Subcutaneous abdominal adipose tissue (tissue), 5 donors: ENCODE results near the gene DCPS.

Experiments used
- H3K27ac ChIP-seq: one replicate; pipeline ENCODE4 v1.7.0; 2013; ENCODE audit warnings: low read depth, mild to moderate bottlenecking, inconsistent platforms, low read length, moderate library complexity
- H3K27me3 ChIP-seq, 5 donors: one replicate each; pipeline ENCODE4 v1.7.0; 2013; ENCODE audit warnings: low read length in 5 of 5, inconsistent platforms in 1 of 5; ENCODE audit not compliant: control insufficient read depth in 5 of 5, insufficient read depth in 4 of 5
- H3K36me3 ChIP-seq, 5 donors: one replicate each; pipeline ENCODE4 v1.7.0; 2013; ENCODE audit warnings: low read length in 5 of 5; ENCODE audit not compliant: control insufficient read depth in 5 of 5, insufficient read depth in 5 of 5
- H3K4me1 ChIP-seq, 5 donors: one replicate each; pipeline ENCODE4 v1.7.0; 2013; ENCODE audit warnings: low read length in 5 of 5, mild to moderate bottlenecking in 3 of 5, moderate library complexity in 1 of 5; ENCODE audit not compliant: control insufficient read depth in 5 of 5, insufficient read depth in 5 of 5
- H3K4me3 ChIP-seq, 5 donors: one replicate each; pipeline ENCODE4 v1.7.0; 2013; ENCODE audit warnings: low read length in 5 of 5, low read depth in 1 of 5
- H3K9ac ChIP-seq, 5 donors: one replicate each; pipeline ENCODE4 v1.7.0; 2013; ENCODE audit warnings: low read length in 5 of 5, mild to moderate bottlenecking in 4 of 5, moderate library complexity in 3 of 5
- H3K9me3 ChIP-seq, 5 donors: one replicate each; pipeline ENCODE4 v1.7.0; 2013; ENCODE audit warnings: low read length in 5 of 5; ENCODE audit not compliant: control insufficient read depth in 5 of 5
- donor health status: healthy.
- donor health status: healthy.
- donor health status: healthy.
- donor health status: healthy.
- donor health status: healthy.

Gene DCPS

GRCh38 chr11:126319374-126319740 lies 15.5 kb downstream of the DCPS start:
- Histone ChIP-seq H3K36me3 (peaks cover 0 to 2% (median 0%) of the 10 kb centered on the region in 5 donors), H3K27ac (peak overlapping the region; percentile 82), H3K9me3 (no peaks in the 10 kb centered on the region), H3K27me3 (no peaks in the 10 kb centered on the region), H3K4me1 (peaks cover 12 to 27% (median 25%) of the 10 kb centered on the region in 5 donors), H3K9ac (peak overlapping the region in 2 of 5 donors; percentile 40 to 83), H3K4me3 (peak overlapping the region in 1 of 5 donors; percentile 7)

- H3K4me3 ChIP-seq, result no peak overlapping the region
- H3K9me3 ChIP-seq, result no peaks in the 10 kb centered on the region
- H3K9ac ChIP-seq, result no peak overlapping the region
- no peaks in the 10 kb centered on the region for H3K27me3 ChIP-seq
- peaks cover 8 to 18% (median 17%) of the 10 kb centered on the region in 5 donors for H3K4me1 ChIP-seq
- H3K27ac ChIP-seq, result no peak overlapping the region
- H3K36me3 ChIP-seq, result peaks cover 0 to 2% (median 0%) of the 10 kb centered on the region in 5 donors
These were observed 19.1 kb downstream of the DCPS start for GRCh38 chr11:126322996-126323395.

GRCh38 chr11:126327281-126328000 lies 23.6 kb downstream of the DCPS start:
- no peak overlapping the region for H3K9ac ChIP-seq
- H3K4me1 ChIP-seq, result peaks cover 4 to 14% (median 9%) of the 10 kb centered on the region in 5 donors
- no peaks in the 10 kb centered on the region for H3K9me3 ChIP-seq
- no peak overlapping the region for H3K27ac ChIP-seq
- no peaks in the 10 kb centered on the region for H3K27me3 ChIP-seq
- peaks cover 0 to 18% (median 5%) of the 10 kb centered on the region in 5 donors for H3K36me3 ChIP-seq
- H3K4me3 ChIP-seq, result no peak overlapping the region

GRCh38 chr11:126328001-126328390 lies 24.1 kb downstream of the DCPS start:
- Histone ChIP-seq H3K27ac (no peak overlapping the region), H3K36me3 (peaks cover 0 to 20% (median 5%) of the 10 kb centered on the region in 5 donors), H3K9ac (no peak overlapping the region), H3K4me3 (no peak overlapping the region), H3K4me1 (peaks cover 4 to 16% (median 12%) of the 10 kb centered on the region in 5 donors), H3K27me3 (no peaks in the 10 kb centered on the region), H3K9me3 (no peaks in the 10 kb centered on the region)

GRCh38 chr11:126328444-126328843 lies 24.6 kb downstream of the DCPS start:
- Histone ChIP-seq H3K27ac (no peak overlapping the region), H3K27me3 (no peaks in the 10 kb centered on the region), H3K4me3 (no peak overlapping the region), H3K9me3 (no peaks in the 10 kb centered on the region), H3K4me1 (peaks cover 4 to 16% (median 12%) of the 10 kb centered on the region in 5 donors), H3K36me3 (peaks cover 0 to 20% (median 5%) of the 10 kb centered on the region in 5 donors), H3K9ac (no peak overlapping the region)

GRCh38 chr11:126328938-126329643 lies 25.2 kb downstream of the DCPS start:
- no peak overlapping the region for H3K4me3 ChIP-seq
- H3K36me3 ChIP-seq, result peaks cover 0 to 18% (median 5%) of the 10 kb centered on the region in 5 donors
- no peak overlapping the region for H3K9ac ChIP-seq
- H3K4me1 ChIP-seq, result peaks cover 4 to 16% (median 12%) of the 10 kb centered on the region in 5 donors
- peak overlapping the region; percentile 10 for H3K27ac ChIP-seq
- no peaks in the 10 kb centered on the region for H3K9me3 ChIP-seq
- H3K27me3 ChIP-seq, result no peaks in the 10 kb centered on the region

GRCh38 chr11:126329644-126330211 lies 25.9 kb downstream of the DCPS start:
- H3K9ac ChIP-seq, result no peak overlapping the region
- H3K36me3 ChIP-seq, result peaks cover 0 to 18% (median 5%) of the 10 kb centered on the region in 5 donors
- H3K27ac ChIP-seq, result peak overlapping the region; percentile 10

GRCh38 chr11:126331286-126331685 lies 27.4 kb downstream of the DCPS start:
- Histone ChIP-seq H3K27ac (no peak overlapping the region), H3K4me1 (peaks cover 4 to 27% (median 20%) of the 10 kb centered on the region in 5 donors), H3K4me3 (no peak overlapping the region), H3K9ac (no peak overlapping the region), H3K27me3 (no peaks in the 10 kb centered on the region), H3K9me3 (no peaks in the 10 kb centered on the region), H3K36me3 (peaks cover 0 to 21% (median 5%) of the 10 kb centered on the region in 5 donors)

More at GRCh38 chr11:126329644-126330211, 25.9 kb downstream of the DCPS start:
- H3K27me3 ChIP-seq, result no peaks in the 10 kb centered on the region
- peaks cover 4 to 16% (median 12%) of the 10 kb centered on the region in 5 donors for H3K4me1 ChIP-seq
- no peak overlapping the region for H3K4me3 ChIP-seq
- no peaks in the 10 kb centered on the region for H3K9me3 ChIP-seq

GRCh38 chr11:126332221-126332711 lies 28.4 kb downstream of the DCPS start:
- Histone ChIP-seq H3K27me3 (no peaks in the 10 kb centered on the region), H3K36me3 (peaks cover 0 to 21% (median 5%) of the 10 kb centered on the region in 5 donors), H3K9ac (no peak overlapping the region), H3K4me3 (no peak overlapping the region), H3K27ac (no peak overlapping the region), H3K9me3 (no peaks in the 10 kb centered on the region), H3K4me1 (peaks cover 4 to 37% (median 29%) of the 10 kb centered on the region in 5 donors)
